ENCODE results near the gene RETREG1.

GRCh38 chr5:16639206-16639605 is 22.4 kb upstream of the RETREG1 start:
- TF ChIP-seq EZH2phosphoT487 (IDR thresholded peaks at IDR 0.05; ENCODE audit: low read depth, severe bottlenecking, unreplicated experiment) (no peak), CTCF (IDR thresholded peaks at IDR 0.05; ENCODE audit: poor library complexity) (no peak), EZH2 (IDR thresholded peaks at IDR 0.05; ENCODE audit: borderline replicate concordance) (no peak)
